GM12878 (cell line): ENCODE measurements around the gene CXCL14. TPM values are rescaled to one million over a fixed set of nuclear protein-coding genes. Genes with fewer than 3 reads are reported as not detected.

Experiments used
- ATAC-seq: fragments of 200-7000 bp; cut with Tn5 transposase; 3 replicates; pipeline ENCODE4 v1.9.1; 2020; ENCODE audit warnings: mild to moderate bottlenecking, moderate library complexity
- BruUV-seq: library from RNA; stranded (reverse); fragments of 400-500 nt; replicated peaks from 2 replicates; lab custom pipeline; 2021; lab: Mats Ljungman, UMichigan
- CTCF ChIA-PET: fragments of 300-600 bp; sonication (Branson Sonifier 250); formaldehyde crosslinking; extraction: SDS; loops from one replicate; lab custom pipeline; 2021; ENCODE audit warnings: inconsistent platforms; lab: Yijun Ruan, JAX
- POLR2A ChIA-PET: fragments of 350-600 bp; formaldehyde crosslinking; extraction: SDS; loops from one replicate; lab custom pipeline; 2021; ENCODE audit warnings: inconsistent platforms; lab: Charles Lee
- RAD21 ChIA-PET: fragments of 300-600 bp; sonication (Branson Sonifier 250); formaldehyde crosslinking; loops from one replicate; lab custom pipeline; 2023; ENCODE audit warnings: antibody characterized with exemption; ENCODE audit not compliant: unreplicated experiment; lab: Charles Lee
- SMC1A ChIA-PET: fragments of 300-600 bp; sonication (Branson Sonifier 250); formaldehyde crosslinking; loops from one replicate; lab custom pipeline; 2023; ENCODE audit not compliant: unreplicated experiment, uncharacterized antibody; lab: Charles Lee
- DNase-seq: peaks from one replicate; pipeline ENCODE4 v3.0.0-alpha.2; 2011; ENCODE audit warnings: low read depth, low spot score
- FAIRE-seq: peaks from 3 replicates; lab custom pipeline; 2011; peaks lifted over from hg19 to GRCh38; lab: Jason Lieb, UNC
- H2AFZ ChIP-seq: 2 replicates; pipeline ENCODE4 v1.6.0; 2011; ENCODE audit warnings: low read depth, low read length, control low read depth; ENCODE audit not compliant: control insufficient read depth
- H3K27ac ChIP-seq: 2 replicates; pipeline ENCODE4 v1.5.1; 2011; ENCODE audit warnings: control low read depth; ENCODE audit not compliant: control insufficient read depth, insufficient read depth
- H3K27me3 ChIP-seq, 2 experiments: replicated peaks in 1 of 2; 2 replicates each; pipeline versions ENCODE4 v1.6.0 to v1.6.1; 2011; ENCODE audit warnings: low read length in 1 of 2; ENCODE audit not compliant: control insufficient read depth in 2 of 2, insufficient read depth in 2 of 2
- H3K36me3 ChIP-seq, 2 experiments: 2 replicates each; pipeline ENCODE4 v1.5.1; 2011; ENCODE audit warnings: low read length in 1 of 2; ENCODE audit not compliant: control insufficient read depth in 2 of 2, insufficient read depth in 2 of 2
- H3K4me1 ChIP-seq: 2 replicates; pipeline ENCODE4 v1.6.1; 2011; ENCODE audit warnings: mild to moderate bottlenecking, low read length, moderate library complexity, mixed read lengths; ENCODE audit not compliant: control insufficient read depth, insufficient read depth
- H3K4me2 ChIP-seq: 2 replicates; pipeline ENCODE4 v1.6.0; 2011; ENCODE audit warnings: control low read depth; ENCODE audit not compliant: control insufficient read depth, insufficient read depth
- H3K4me3 ChIP-seq: fragments of 200-600 bp; sonication (generic); 2 replicates; pipeline ENCODE4 v1.5.1; 2016
- H3K79me2 ChIP-seq: 2 replicates; pipeline ENCODE4 v1.6.0; 2011; ENCODE audit warnings: low read length; ENCODE audit not compliant: control insufficient read depth, insufficient read depth
- H3K9ac ChIP-seq: 2 replicates; pipeline ENCODE4 v1.8.0; 2011; ENCODE audit warnings: low read length, control low read depth, mixed read lengths; ENCODE audit not compliant: control insufficient read depth, insufficient read depth
- H3K9me3 ChIP-seq: replicated peaks from 3 replicates; pipeline ENCODE4 v1.5.1; 2011; ENCODE audit warnings: mild to moderate bottlenecking, low read length; ENCODE audit not compliant: control insufficient read depth, insufficient read depth
- H4K20me1 ChIP-seq: 2 replicates; pipeline ENCODE4 v1.6.0; 2011; ENCODE audit not compliant: control insufficient read depth, insufficient read depth
- CEBPB ChIP-seq, 2 experiments: fragments of 150-350 bp in 1 of 2; IDR thresholded peaks; 2 replicates each; pipeline ENCODE4 v1.6.1; 2012 to 2014; ENCODE audit warnings: low read depth in 2 of 2, low read length in 2 of 2, borderline replicate concordance in 1 of 2, inconsistent platforms in 1 of 2
- CHD1 ChIP-seq: IDR thresholded peaks from 2 replicates; pipeline ENCODE4 v1.6.1; 2012; ENCODE audit warnings: low read depth, low read length, improper control_type of control experiment
- CHD4 ChIP-seq: fragments of 200-600 bp; sonication (generic); IDR thresholded peaks from 2 replicates; pipeline ENCODE4 v1.6.1; 2016; ENCODE audit warnings: mild to moderate bottlenecking
- CREM ChIP-seq: IDR thresholded peaks from 2 replicates; pipeline ENCODE4 v1.6.1; 2014; ENCODE audit warnings: antibody characterized with exemption, low read depth
- EP300 ChIP-seq, 2 experiments: fragments of 150-350 bp in 1 of 2; IDR thresholded peaks; 2 replicates each; pipeline ENCODE4 v1.6.1; 2011 to 2012; ENCODE audit warnings: low read depth in 2 of 2, low read length in 2 of 2, borderline replicate concordance in 1 of 2, improper control_type of control experiment in 1 of 2, inconsistent platforms in 1 of 2; ENCODE audit not compliant: control insufficient read depth in 1 of 2
- HDAC6 ChIP-seq: fragments of 200-600 bp; sonication (generic); IDR thresholded peaks from one replicate; pipeline ENCODE4 v1.8.0; 2017; ENCODE audit warnings: antibody characterized with exemption; ENCODE audit not compliant: unreplicated experiment
- MEF2A ChIP-seq: IDR thresholded peaks from 2 replicates; pipeline ENCODE4 v1.6.1; 2011; ENCODE audit warnings: low read depth, mild to moderate bottlenecking, low read length, moderate library complexity; ENCODE audit not compliant: insufficient read depth
- MTA2 ChIP-seq: fragments of 450-650 bp; IDR thresholded peaks from 2 replicates; pipeline ENCODE4 v1.6.1; 2016; ENCODE audit warnings: low read depth, mild to moderate bottlenecking, moderate library complexity
- NFXL1 ChIP-seq: fragments of 450-650 bp; IDR thresholded peaks from 2 replicates; pipeline ENCODE4 v1.6.1; 2017; ENCODE audit warnings: antibody characterized with exemption, mild to moderate bottlenecking, borderline replicate concordance
- NFYA ChIP-seq: IDR thresholded peaks from 2 replicates; pipeline ENCODE4 v1.6.1; 2011; ENCODE audit warnings: low read depth, mild to moderate bottlenecking, low read length, improper control_type of control experiment, borderline replicate concordance
- PAX8 ChIP-seq: fragments of 450-650 bp; IDR thresholded peaks from 2 replicates; pipeline ENCODE4 v1.6.1; 2017; ENCODE audit warnings: mild to moderate bottlenecking, moderate library complexity
- SMAD5 ChIP-seq: IDR thresholded peaks from 2 replicates; pipeline ENCODE4 v1.6.1; 2016; ENCODE audit warnings: antibody characterized with exemption, low read depth
- SMARCA5 ChIP-seq: fragments of 450-650 bp; IDR thresholded peaks from 2 replicates; pipeline ENCODE4 v1.6.1; 2017; ENCODE audit warnings: mild to moderate bottlenecking
- SPI1 ChIP-seq: IDR thresholded peaks from 2 replicates; pipeline ENCODE4 v1.6.1; 2011; ENCODE audit warnings: low read depth, mild to moderate bottlenecking, low read length, moderate library complexity, borderline replicate concordance; ENCODE audit not compliant: insufficient read depth
- YY1 ChIP-seq: IDR thresholded peaks from 2 replicates; pipeline ENCODE4 v1.6.1; 2011; ENCODE audit warnings: low read depth, mild to moderate bottlenecking, low read length
- ZSCAN29 ChIP-seq: fragments of 450-650 bp; IDR thresholded peaks from 2 replicates; pipeline ENCODE4 v1.6.1; 2017; ENCODE audit warnings: mild to moderate bottlenecking, moderate library complexity
- WGBS: methylation state at CpG from one replicate; pipeline ENCODE4 v1.1.6; 2016; ENCODE audit warnings: low lambda C conversion rate; ENCODE audit not compliant: insufficient replicate concordance, insufficient coverage; ENCODE audit errors: missing lambda C conversion rate; 5-methylcytosine and 5-hydroxymethylcytosine counted together
- in situ Hi-C: fragments of 300-500 bp; cut with MboI; formaldehyde crosslinking; loops from 9 replicates; pipeline ENCODE4 v1.14.3; 2018; ENCODE audit warnings: mixed read lengths
- intact Hi-C: fragments of 100-400 bp; cut with micrococcal nuclease; formaldehyde crosslinking; loops from one replicate; pipeline ENCODE4 v1.14.2; 2022; ENCODE audit not compliant: unreplicated experiment
- polyA plus RNA-seq, 11 experiments: library from polyadenylated mRNA; depleted of rRNA in 4 of 11; unstranded in 6 of 11; stranded (reverse) in 5 of 11; fragments of >200 nt; fragmentation: Nextera tagmentation in 4 of 11; fragmentation: Illumina TruSeq in 1 of 11; extraction: Ambion mirVana in 4 of 11; extraction: Trizol in 1 of 11; gene quantifications; 1 replicate in 1 of 11; 2 replicates in 10 of 11; pipeline versions ENCODE4 v1.2.1 to v1.2.3, GENCODE V29; 2011 to 2016; ENCODE audit warnings: inconsistent platforms in 2 of 11, missing spikeins in 2 of 11, low read depth in 1 of 11
- total RNA-seq, 4 experiments: library from RNA; depleted of rRNA in 3 of 4; stranded (reverse); fragments of >200 nt in 3 of 4; fragmentation: Illumina TruSeq in 1 of 4; extraction: Trizol in 1 of 4; gene quantifications; 2 replicates each; pipeline versions ENCODE4 v1.2.1 to v1.2.3, GENCODE V29; 2013 to 2021

The CXCL14 gene
- total and polyA plus RNA-seq, 10 of the 15 experiments (the other 5 are each of a cell fraction or from before 2014, with no cell fraction given): 0.05 TPM; not detected in 9

DNA sequence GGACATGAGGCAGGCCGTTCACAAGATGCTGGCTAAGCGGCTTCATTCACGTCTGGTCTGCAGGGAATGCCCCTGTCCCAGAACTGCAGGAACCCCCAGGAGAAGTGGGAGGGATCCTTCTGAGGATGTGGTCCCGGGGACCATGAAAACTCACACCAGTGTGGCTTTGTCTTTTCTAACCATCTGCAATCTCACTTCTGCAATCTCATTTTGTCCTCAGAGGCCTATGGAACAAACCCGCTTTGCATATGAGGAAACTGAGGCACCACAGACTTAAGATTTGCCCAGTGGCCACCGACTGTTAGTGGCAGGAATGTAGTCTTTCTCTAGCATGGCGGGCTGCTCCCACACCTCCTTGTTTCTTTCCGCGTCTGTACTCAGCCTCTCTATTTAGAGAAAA, 6.9 kb downstream of the CXCL14 start (continued):
- TF ChIP-seq SPI1: peak; percentile 81
- TF ChIP-seq SMAD5: no peak
- TF ChIP-seq ZSCAN29: no peak

DNA sequence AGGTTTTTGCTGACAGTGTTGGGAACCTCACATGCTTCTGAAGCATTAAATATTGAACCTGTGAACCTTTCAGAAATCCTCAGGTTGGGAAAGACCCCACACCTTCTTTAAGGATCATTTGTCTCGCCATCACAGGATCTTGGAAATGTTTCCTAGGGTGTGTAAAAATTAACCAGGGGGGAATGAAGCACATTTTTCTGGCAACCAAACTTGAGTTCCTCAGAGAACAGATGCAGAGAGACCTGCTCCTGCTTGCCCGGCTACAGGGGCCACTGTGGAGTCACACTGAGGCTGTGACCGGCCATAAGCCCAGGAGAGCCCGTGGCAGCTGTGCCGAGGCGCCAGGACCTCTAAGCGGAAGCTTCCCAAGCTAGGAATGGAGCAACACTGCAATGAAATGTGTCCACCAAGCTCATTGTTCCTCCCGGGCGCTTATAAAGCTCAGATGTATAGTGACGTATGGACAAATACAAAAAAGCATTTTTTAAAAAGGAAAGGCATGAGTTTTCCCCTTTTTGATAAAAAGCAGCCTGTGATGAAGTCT, 7.7 kb downstream of the CXCL14 start:
- BruUV-seq: no TSS peak
- Histone ChIP-seq H3K79me2 (no peaks in the 10 kb centered on the region), H3K27me3 (peaks cover 0 to 4% of the 10 kb centered on the region in 2 experiments; a peak in 2 of 4 replicates), H3K9me3 (no peaks in the 10 kb centered on the region), H3K36me3 (no peaks in the 10 kb centered on the region), H3K4me3 (no peak overlapping the region), H3K9ac (no peak overlapping the region), H3K27ac (no peak overlapping the region), H2AFZ (no peak overlapping the region), H3K4me1 (no peaks in the 10 kb centered on the region; the same call in 1 of the 2 replicates), H4K20me1 (no peaks in the 10 kb centered on the region), H3K4me2 (no peak overlapping the region)
- no peak for ATAC-seq
- ChIA-PET POLR2A (no interaction called here), SMC1A (no interaction called here), CTCF (interaction anchor here (0.8 to 3.1 kb wide), 5 partner anchors 10 to 105 kb away, joined by 3 to 20 read pairs (median 11); no protein-coding TSS in a partner anchor), RAD21 (no interaction called here)
- WGBS: 19% methylated on average over 10 of the region's 10 CpGs
- TF ChIP-seq MTA2 (no peak), CHD4 (no peak), MEF2A (no peak), NFXL1 (no peak), NFYA (no peak), CHD1 (no peak), EP300 (IDR thresholded peaks at IDR 0.05; ENCODE audit: borderline replicate concordance in 1 of 2, control insufficient read depth in 1 of 2, low read depth in 2 of 2, low read length in 2 of 2) (no peak), CREM (no peak), SMARCA5 (no peak), YY1 (no peak), CEBPB (IDR thresholded peaks at IDR 0.05; ENCODE audit: borderline replicate concordance in 1 of 2, low read depth in 2 of 2, low read length in 2 of 2) (no peak), PAX8 (no peak), HDAC6 (no peak)
- intact Hi-C loops: no loop called here
- in situ Hi-C loops: no loop called here
- FAIRE-seq: no peak
- no peak for DNase-seq
